Nephron (organoid): ENCODE results near the gene EPB41L4B.
A peak's percentile ranks its signal among the peaks of the same experiment; 100 is the strongest.

Experiments
- H3K27ac Mint-ChIP-seq, 3 experiments: 2 replicates each; pipeline ENCODE4 v1.8.0; 2020; ENCODE audit warnings: mixed read lengths in 3 of 3, mild to moderate bottlenecking in 2 of 3, moderate library complexity in 1 of 3
- H3K27me3 Mint-ChIP-seq: 2 replicates; pipeline ENCODE4 v1.8.0; 2021; ENCODE audit warnings: low read depth, mild to moderate bottlenecking, moderate library complexity, mixed read lengths
- H3K36me3 Mint-ChIP-seq: 2 replicates; pipeline ENCODE4 v1.8.0; 2020; ENCODE audit warnings: low read depth, mixed read lengths
- H3K4me1 Mint-ChIP-seq: 2 replicates; pipeline ENCODE4 v1.8.0; 2020; ENCODE audit warnings: mixed read lengths
- H3K4me3 Mint-ChIP-seq, 3 experiments: 2 replicates each; pipeline ENCODE4 v1.8.0; 2020; ENCODE audit warnings: mild to moderate bottlenecking in 3 of 3, mixed read lengths in 3 of 3, moderate library complexity in 2 of 3
- H3K9me3 Mint-ChIP-seq: 2 replicates; pipeline ENCODE4 v1.8.0; 2020; ENCODE audit warnings: mixed read lengths
- CTCF ChIP-seq, 3 experiments: fragments of 200-600 bp; sonication (generic); IDR thresholded peaks; one replicate each; pipeline ENCODE4 v1.5.0; 2021; ENCODE audit warnings: antibody characterized with exemption in 3 of 3; ENCODE audit not compliant: unreplicated experiment in 3 of 3

EPB41L4B gene

GRCh38 chr9:109269081-109269480, 51.8 kb downstream of the EPB41L4B start:
- Mint-ChIP-seq H3K36me3 (peaks cover 10% of the 10 kb centered on the region), H3K4me3 (no peak overlapping the region), H3K9me3 (peaks cover 9% of the 10 kb centered on the region), H3K4me1 (peaks cover 12% of the 10 kb centered on the region), H3K27me3 (no peaks in the 10 kb centered on the region), H3K27ac (no peak overlapping the region)
- TF ChIP-seq CTCF (IDR thresholded peaks at IDR 0.05; ENCODE audit: unreplicated experiment in 3 of 3): no peak

- H3K27me3 Mint-ChIP-seq: no peaks in the 10 kb centered on the region
- peaks cover 10% of the 10 kb centered on the region for H3K4me1 Mint-ChIP-seq
- no peak overlapping the region for H3K4me3 Mint-ChIP-seq
- no peak overlapping the region for H3K27ac Mint-ChIP-seq
- H3K36me3 Mint-ChIP-seq: peaks cover 10% of the 10 kb centered on the region
- no peak for TF ChIP-seq CTCF (IDR thresholded peaks at IDR 0.05; ENCODE audit: unreplicated experiment in 3 of 3)
- peaks cover 9% of the 10 kb centered on the region for H3K9me3 Mint-ChIP-seq
These were observed 53.3 kb downstream of the EPB41L4B start for GRCh38 chr9:109267555-109267954.

GRCh38 chr9:109264877-109265587, 55.8 kb downstream of the EPB41L4B start:
- peak overlapping the region in 1 of 3 experiments; percentile 59 for H3K27ac Mint-ChIP-seq
- no peak for TF ChIP-seq CTCF (IDR thresholded peaks at IDR 0.05; ENCODE audit: unreplicated experiment in 3 of 3)
- H3K9me3 Mint-ChIP-seq: peaks cover 9% of the 10 kb centered on the region
- H3K4me1 Mint-ChIP-seq: peaks cover 10% of the 10 kb centered on the region
- peaks cover 10% of the 10 kb centered on the region for H3K36me3 Mint-ChIP-seq
- H3K4me3 Mint-ChIP-seq: no peak overlapping the region
- peaks cover 4% of the 10 kb centered on the region for H3K27me3 Mint-ChIP-seq

GRCh38 chr9:109263358-109263757, 57.5 kb downstream of the EPB41L4B start:
- peaks cover 8% of the 10 kb centered on the region for H3K27me3 Mint-ChIP-seq
- H3K36me3 Mint-ChIP-seq: peaks cover 6% of the 10 kb centered on the region
- TF ChIP-seq CTCF (IDR thresholded peaks at IDR 0.05; ENCODE audit: unreplicated experiment in 3 of 3): no peak
- H3K9me3 Mint-ChIP-seq: peaks cover 7% of the 10 kb centered on the region
- H3K27ac Mint-ChIP-seq: no peak overlapping the region
- H3K4me1 Mint-ChIP-seq: peaks cover 19% of the 10 kb centered on the region
- no peak overlapping the region for H3K4me3 Mint-ChIP-seq

GRCh38 chr9:109258481-109259302, 62.2 kb downstream of the EPB41L4B start:
- peaks cover 11% of the 10 kb centered on the region for H3K4me1 Mint-ChIP-seq
- no peak overlapping the region for H3K27ac Mint-ChIP-seq
- no peaks in the 10 kb centered on the region for H3K36me3 Mint-ChIP-seq
- TF ChIP-seq CTCF (IDR thresholded peaks at IDR 0.05; ENCODE audit: unreplicated experiment in 3 of 3): no peak
- H3K9me3 Mint-ChIP-seq: no peaks in the 10 kb centered on the region
- H3K27me3 Mint-ChIP-seq: peaks cover 8% of the 10 kb centered on the region
- H3K4me3 Mint-ChIP-seq: no peak overlapping the region
